SK-MEL-5 (cell line): ENCODE measurements around the gene ELOVL1. TPM values are rescaled to one million over a fixed set of nuclear protein-coding genes. Genes with fewer than 3 reads are reported as not detected.
"Not testable (repeated sequence)": the region's sequence is repeated elsewhere in the genome, so short reads cannot be mapped to it uniquely, and the experiment has no call there.

Source experiments
- DNase-seq: peaks from one replicate; pipeline ENCODE4 v3.0.0-alpha.2; 2016; ENCODE audit warnings: low read depth, low spot score
- in situ Hi-C: cut with HindIII; loops from 2 replicates; pipeline ENCODE4 v1.10.0; 2016; ENCODE audit warnings: low sequenced_read_pairs, high pct_unique_total_duplicates, low pct_unique_long_range_greater_than_20kb
- total RNA-seq: library from RNA; depleted of rRNA; stranded (reverse); fragments of >200 nt; shearing (Covaris generic); gene quantifications from 2 replicates; pipeline ENCODE4 v1.2.3, GENCODE V29; 2014

Gene ELOVL1
- total RNA-seq, 1 experiment from 2014 or later = 69.4 TPM

DNA sequence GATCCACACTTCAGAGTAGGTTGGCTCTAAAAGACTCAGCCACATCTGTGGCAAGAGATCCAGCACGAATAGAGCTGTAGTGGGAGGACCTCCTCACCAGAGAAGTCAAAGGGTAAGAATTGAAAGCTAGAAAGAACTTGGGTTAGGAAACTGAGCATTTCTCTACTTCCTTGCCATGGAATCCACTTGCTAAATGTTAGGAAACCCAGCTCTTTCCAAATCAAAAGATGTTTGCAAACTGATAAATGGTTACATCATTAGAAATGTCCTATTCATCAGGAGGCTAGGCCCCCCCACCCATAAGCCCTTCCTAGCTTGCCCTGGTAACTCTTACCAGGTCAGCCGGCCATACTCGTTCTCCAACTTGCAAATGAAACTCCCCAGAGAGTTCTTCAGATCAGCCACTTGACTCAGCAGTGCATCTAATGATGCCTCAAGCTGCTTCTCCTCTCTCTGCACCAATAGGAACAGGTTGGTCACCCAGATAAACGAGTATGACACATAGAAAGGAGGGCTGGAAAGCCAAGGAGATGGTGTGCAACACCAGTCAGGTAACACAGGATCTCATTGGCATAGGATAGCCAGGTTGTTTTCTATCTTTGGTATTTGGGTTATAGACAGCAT is 20.3 kb upstream of the ELOVL1 start:
- no peak for DNase-seq
- in situ Hi-C loops = no loop called here

DNA sequence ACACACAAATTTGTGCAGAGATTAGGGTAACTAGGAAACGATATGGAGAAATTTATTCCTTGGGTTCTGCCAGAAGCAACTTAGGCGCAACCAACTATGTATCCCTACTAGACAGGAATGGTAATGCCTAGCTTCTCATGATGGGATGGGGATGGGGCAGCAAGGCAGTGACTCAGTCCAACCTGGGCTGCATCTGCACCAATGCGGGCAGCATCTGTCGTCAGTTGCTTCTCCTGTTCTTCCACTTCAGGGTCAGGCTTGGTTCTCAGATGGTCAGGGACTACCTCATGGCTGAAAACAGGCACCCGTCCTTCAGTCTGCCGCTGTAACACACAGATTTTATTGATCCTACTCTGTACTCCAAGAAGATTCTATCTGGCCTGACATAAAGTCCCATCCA is 18.9 kb upstream of the ELOVL1 start:
- in situ Hi-C loops = no loop called here
- DNase-seq = no peak

DNA sequence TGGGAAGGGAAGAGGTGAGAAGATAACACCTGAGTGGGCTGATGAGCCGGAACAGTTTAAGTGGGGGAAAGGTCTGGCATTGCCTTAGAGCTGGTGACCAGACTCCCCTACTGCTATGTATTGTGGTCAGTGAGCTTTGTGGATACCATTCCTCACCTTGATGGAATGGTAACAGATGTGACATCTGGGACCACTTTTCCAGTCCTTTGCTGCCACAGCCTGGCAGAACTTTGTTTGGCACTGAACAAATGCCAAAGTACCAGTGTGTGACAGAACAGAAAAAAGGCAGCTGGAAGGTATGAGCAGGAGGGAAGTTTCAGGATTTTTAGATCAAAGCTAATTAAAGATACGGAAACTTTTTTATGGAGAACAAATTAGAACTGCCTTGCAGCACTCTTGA is 15.6 kb upstream of the ELOVL1 start:
- peak; percentile 33 for DNase-seq
- in situ Hi-C loops = no loop called here

DNA sequence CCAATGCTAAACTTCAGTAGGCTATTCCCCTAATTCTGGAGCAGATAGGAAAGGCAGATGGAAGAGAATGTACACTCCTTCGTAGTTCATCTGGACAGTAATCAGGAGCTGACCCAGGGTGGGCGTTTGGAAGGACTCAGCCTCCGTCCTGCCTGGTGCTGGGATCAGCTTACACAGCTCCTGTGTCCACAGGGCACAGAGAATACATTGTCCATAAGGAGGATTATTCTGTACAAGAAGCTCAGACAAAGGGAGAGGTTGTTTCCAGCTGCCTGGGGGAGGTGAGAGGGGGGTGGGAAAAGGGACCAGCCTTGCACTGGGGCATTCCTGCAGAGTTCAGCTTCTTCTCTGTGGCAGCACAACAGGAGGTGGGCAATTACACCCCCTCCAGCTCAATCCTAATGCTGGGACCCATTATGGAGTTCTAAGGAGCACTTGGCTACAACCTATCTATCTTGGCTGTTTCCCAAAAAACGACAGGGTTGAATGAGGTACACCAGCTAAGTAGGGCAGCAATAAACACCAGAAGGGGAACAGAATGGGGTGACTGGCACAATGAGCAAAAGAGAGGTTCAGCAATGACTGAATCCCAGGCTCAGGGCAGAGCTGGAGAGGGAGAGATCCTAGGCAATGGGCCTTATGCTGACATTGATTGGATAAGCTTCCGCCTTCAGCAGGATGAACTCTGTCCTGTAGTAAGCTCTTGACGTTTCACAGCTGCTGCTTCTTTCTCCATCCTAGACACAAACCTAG is 14.4 kb upstream of the ELOVL1 start:
- peak; percentile 90 for DNase-seq
- in situ Hi-C loops = no loop called here

DNA sequence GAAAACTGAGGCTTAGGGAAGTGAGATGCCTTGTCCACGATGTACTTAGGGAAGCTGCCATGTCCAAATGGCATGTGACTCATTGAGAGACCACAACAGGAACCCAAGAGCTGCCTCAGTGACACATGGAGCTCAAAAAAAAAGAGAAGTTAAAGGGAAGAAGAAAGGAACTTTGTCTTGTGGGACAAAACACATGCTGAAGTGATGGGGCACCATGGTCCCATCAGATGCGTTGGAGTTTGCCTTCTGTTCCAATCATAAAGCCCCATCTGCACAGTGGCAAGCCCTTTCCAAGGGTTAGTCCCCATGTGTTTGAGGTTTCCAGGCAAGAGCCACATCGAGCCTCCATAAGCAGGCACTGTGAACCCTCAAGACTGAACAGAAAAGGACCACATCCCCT is 13.8 kb upstream of the ELOVL1 start:
- in situ Hi-C loops = no loop called here
- DNase-seq = peak; percentile 43

DNA sequence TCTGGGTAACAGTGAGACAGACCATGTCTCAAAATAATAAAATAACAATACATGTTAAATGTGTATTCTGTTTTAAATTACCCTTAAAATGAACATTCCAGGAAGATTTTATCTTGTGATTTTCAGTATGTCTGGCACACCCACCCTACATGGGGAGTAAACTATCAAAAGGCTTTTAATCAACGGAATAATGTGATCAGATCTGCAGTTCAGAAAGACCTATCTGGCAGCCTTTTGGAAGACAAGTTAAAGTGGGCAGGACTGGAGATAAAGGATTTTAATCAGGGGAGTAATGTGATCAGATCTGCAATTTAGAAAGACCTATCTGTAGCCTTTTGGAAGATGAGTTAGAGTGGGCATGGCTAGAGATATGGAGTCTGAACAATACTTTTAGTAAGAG is 11.7 kb upstream of the ELOVL1 start:
- in situ Hi-C loops = no loop called here
- DNase-seq = no peak

DNA sequence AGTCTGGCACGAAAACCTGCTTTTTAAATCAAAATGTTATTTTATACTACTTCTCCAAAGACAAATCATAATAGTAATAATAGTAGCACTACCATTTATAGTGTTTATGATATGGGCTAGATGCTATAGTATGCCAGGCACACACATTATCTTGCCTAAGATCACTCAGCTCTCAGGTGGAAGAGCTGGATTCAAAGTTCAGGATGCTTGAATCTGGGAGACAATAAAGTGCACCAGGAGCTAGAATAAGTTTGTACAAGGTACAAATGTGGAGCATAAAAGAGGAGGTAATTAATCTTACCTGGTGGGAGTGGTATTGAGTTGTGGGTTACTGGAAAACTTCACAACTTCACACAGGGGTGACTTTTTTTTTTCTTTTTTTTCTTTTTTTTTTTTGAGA is 10.0 kb upstream of the ELOVL1 start:
- DNase-seq = no peak
- in situ Hi-C loops = no loop called here

DNA sequence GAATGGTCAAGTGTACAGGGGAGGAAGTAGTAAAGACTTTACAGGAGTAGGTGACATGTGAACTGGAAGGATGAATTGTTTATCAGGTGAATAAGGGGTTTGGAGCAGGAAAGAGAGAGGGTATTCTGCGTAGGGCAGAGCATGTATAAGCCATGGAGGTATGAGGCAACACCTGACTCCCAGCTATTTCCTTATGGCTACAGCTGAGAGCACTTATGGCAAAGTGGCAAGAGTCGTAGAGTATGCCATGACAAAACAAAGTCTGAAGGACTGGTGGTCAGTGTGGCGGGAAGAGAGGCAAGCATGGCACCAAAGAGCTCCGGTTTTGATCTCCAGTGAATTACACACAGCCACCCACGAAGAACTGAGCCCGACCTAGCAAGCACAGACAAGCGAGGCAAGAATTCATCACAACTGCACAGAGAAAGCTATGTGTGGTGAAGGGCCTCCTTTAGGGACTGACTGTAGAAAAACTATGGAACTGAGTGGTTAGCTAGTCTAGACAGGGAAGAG is 9.0 kb upstream of the ELOVL1 start:
- no peak for DNase-seq
- in situ Hi-C loops = no loop called here

DNA sequence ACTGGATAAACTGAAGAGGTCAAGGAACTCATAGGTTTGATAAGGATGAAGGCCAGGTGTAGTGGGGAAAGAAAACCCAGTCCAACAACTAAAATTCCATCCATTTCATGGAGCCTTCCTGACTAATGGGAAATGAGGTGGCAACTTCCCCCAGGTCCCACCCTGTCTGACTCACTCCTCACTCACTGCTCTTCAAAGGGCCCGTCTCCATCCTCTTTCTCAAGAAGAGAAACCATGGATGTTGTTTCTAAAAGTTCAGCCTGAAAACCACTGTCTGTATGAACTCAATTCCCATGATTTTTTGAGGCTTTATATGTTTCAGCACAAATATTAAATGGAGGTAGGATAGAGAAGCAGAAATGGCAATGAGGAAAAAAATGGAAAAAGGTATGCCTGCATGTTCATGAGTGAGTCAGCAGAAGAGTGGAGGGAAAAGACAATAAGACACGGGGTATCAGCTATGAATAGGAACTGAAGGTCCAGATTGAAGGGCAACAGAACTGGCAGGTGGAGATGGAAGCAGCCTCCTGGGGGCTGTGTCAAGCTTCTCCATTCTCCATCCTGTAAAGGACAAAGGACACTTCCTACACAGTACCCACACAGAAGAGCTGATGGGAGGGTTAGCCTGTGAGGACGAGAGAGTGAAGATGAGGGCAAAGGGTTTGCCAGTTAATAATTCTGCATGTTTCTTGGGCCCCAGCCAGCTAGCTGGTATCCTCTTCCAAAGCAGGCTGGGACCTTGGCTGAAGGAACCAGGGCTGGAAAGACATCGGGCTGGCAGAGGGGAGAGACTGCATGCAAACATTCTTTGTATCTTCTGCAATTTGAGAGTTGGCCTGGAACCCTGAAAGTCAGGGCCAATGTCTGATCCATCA is 5.5 kb upstream of the ELOVL1 start:
- no peak for DNase-seq
- in situ Hi-C loops = no loop called here

DNA sequence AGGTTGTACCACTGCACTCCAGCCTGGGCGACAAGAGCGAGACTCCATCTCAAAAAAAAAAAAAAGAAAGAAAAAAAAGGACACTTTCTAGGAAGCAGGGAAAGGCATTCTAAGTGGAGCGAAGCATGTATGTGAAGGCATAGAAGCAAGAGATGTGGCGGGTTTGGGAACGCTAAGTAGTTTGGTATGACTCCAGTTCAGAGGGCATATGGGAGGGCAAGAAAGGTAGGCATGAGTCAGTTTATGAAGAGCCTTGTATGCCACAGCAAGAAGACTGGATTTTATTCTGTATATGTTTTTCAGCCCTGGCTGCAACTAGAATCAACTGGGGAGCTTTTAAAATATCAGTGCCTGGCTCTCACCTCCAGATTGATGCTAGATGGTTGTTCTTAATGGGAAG is 4.4 kb upstream of the ELOVL1 start:
- DNase-seq = no peak
- in situ Hi-C loops = no loop called here

DNA sequence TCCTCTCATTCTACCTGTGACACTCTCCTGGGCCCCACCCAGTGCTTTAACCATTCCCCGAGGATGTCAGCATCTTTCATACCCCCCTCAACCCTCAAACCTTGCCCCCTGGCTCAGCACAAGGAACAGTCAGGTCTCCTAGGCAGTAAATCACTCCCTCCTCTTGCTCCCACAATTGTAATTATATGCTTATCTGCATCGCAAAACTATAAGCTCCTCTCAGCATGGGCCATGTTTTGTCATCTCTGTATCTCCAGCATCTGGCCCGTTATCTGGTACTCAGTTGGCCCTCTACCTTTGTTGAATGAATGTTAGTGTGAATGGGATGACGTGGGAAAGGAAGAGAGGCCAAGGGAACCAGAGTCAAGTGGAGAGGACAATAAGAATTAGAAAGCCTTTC is 2.8 kb upstream of the ELOVL1 start:
- in situ Hi-C loops = no loop called here
- no peak for DNase-seq

DNA sequence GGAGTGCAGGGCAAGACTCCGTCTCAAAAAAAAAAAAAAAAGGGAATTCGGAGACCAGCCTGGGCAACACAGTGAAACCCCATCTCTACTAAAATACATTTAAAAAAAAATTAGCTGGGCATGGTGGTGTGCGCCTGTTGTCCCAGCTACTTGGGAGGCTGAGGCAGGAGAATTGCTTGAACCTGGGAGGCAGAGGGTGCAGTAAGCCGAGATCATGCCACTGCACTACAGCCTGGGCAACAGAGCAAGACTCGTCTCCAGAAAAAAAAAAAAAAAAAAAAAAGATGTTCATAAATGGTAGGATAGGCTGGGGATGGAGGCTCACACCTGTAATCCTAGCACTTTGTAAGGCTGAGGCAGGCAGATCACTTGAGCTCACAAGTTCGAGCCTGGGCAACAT is 2.0 kb upstream of the ELOVL1 start:
- in situ Hi-C loops, DNase-seq: not testable (repeated sequence)

DNA sequence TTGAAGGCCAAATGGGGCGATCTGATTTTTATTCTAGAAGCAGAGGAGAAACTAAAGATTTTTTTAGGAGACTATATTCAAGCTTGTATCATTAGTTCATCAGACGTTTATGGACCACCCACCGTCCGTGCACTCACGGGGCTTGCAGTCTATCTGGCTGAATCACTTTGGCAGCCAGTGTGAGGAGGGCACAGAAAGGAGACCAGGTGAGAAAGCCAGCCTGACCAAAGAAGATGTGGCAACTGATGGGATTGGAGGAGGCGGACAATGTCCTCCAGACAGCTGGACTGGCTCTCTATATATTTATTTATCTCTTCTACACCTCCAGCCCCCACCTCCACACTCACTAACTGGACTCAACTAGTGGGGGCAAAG is 822 bp upstream of the ELOVL1 start:
- in situ Hi-C loops = no loop called here
- no peak for DNase-seq

DNA sequence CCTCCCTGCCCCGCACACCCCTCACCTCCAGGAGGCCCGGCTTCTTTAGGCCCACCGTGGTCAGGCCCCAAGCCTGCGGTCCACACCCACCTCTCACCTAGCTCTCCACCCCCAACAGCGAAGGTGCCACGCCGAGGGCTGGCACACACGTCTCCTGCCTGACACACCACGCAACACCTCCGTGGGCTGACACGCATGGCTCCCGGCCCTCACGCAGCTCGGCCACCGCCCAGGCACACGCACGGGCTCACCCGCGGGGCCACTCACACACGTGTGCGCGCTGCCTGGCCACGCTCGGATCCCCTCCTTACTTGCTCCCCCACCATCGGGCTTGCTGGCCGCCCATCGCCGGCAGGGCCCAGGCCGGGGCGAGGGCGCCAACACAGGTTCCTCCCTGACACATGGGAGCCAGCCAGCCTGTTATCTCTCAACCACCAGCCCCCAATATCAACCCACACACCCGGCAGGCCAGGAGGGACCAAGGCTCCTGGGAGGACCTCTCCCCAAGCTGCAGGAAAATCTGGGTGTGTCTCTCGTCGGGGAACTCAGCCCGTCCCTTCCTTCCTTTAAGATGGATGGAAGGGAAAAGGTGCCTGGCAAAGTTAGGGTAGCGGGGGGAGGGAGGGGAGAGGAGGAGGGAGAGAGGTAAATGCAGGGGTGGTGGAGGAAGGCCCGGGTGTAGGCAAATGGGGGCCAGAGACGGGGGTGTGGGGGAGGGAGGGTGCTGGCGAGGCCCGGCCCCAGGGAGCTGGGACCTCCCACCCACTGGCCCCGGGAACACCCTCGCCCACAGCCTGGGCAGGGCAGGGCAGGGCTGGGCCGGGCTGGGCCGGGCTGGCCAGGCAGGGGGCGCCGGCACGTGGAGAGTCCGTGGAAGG is 546 bp downstream of the ELOVL1 start:
- peak; percentile 7 for DNase-seq
- in situ Hi-C loops = no loop called here

DNA sequence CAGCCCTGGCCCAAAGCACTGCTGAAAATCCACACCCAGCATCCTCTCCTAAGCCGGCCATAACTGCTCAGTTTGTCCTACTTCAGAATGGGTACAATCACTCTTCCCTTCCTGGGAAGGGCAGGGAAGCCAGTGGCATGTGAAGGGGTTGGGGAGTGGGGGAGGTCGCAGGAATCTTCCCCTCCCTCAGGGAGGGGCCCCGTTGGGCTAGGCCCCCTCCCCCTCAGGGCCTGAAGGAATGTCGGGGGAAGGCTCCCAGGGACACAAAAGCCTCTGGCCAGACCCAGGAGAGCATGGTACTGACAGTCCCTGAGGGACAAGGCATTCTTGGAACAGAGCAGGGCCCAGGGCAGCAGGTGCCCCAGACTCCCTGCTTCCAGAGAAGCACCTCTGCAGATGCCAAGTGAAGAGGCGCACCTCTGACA is 1.2 kb downstream of the ELOVL1 start:
- DNase-seq = no peak
- in situ Hi-C loops = no loop called here

DNA sequence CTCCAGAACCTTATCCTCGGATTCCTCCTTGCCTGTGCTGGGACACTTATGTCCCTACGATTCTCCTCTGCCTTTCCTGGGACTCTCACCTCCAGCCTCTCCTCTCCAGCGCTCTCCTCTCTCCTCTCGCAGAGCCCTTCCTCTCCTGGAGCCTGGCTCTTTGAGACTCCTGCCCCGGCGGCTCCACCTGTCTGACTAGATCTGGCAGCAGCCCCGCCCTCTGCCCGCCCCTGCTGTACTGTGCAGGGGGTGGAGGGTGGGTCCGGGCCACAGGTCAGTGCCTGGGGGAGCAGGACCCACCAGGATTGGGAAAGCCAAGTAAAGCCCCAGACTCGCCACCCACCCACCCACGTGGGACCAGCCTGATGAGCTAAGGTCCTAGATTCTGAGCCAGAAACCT is 1.6 kb downstream of the ELOVL1 start:
- no peak for DNase-seq
- in situ Hi-C loops = no loop called here

DNA sequence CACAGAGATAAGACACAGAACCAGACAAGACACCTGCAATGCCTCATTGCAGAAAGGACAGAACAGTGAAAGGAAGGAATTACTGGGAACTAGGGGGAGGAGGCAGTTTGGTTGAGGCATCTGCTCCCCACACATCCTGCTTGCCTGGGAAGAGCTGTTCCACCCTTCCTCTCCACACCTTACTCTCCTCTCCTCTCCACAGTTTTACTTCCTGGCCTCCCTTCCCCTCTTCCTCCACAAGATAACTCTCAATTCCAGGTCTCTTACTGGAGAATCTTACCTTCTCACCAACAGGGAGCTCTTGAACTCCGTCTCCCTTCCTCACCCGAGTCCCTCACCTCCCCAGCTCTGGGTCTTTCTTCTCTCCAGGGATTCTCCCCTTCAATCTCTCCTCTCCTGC is 2.1 kb downstream of the ELOVL1 start:
- in situ Hi-C loops = no loop called here
- DNase-seq = no peak
